ENCODE results near the gene AMH.
A peak's percentile ranks its signal among the peaks of the same experiment; 100 is the strongest.

DNA sequence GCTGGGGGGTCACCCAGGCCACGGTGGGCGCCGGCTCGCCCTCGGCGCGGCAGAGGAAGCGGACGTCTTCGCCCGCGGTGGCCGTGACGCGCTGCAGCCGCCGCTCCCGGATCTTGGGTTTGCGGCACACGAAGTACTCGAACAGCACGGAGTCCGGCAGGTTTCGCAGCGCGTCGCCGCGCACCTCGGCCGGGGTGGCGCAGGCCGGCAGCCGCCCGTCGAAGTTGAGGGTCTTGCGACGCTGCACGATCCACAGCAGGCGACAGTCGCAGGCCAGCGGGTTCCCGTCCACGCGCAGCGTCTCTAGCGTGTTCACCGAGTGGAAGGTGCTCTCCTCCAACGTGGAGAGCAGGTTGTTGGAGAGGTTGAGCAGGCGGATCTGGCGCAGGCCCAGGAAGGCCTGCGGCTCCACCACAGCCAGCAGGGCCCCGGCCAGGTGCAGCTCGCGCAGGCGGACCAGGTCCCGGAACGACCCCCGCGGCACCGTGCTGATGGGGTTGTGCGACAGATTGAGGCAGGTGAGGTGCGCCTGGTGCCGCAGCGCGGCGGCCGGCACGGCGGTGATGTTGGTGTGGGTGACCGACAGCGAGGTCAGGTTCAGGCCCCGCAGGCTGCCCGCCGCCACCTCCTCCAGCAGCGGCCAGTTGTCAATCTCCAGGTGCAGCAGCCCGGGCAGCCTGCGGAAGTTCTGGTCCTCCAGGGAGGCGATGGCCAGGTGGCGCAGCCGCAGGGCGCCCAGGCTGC, 41.5 kb downstream of the AMH start:
- TF ChIP-seq, protein P1, sequence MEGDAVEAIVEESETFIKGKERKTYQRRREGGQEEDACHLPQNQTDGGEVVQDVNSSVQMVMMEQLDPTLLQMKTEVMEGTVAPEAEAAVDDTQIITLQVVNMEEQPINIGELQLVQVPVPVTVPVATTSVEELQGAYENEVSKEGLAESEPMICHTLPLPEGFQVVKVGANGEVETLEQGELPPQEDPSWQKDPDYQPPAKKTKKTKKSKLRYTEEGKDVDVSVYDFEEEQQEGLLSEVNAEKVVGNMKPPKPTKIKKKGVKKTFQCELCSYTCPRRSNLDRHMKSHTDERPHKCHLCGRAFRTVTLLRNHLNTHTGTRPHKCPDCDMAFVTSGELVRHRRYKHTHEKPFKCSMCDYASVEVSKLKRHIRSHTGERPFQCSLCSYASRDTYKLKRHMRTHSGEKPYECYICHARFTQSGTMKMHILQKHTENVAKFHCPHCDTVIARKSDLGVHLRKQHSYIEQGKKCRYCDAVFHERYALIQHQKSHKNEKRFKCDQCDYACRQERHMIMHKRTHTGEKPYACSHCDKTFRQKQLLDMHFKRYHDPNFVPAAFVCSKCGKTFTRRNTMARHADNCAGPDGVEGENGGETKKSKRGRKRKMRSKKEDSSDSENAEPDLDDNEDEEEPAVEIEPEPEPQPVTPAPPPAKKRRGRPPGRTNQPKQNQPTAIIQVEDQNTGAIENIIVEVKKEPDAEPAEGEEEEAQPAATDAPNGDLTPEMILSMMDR (optimal IDR thresholded peaks at IDR 0.05 in 1 of 3, IDR thresholded peaks at IDR 0.05 in 1 of 3, conservative IDR thresholded peaks at IDR 0.05 in 1 of 3; ENCODE audit: extremely low read depth in 1 of 3, insufficient read depth in 2 of 3, low read length in 3 of 3) = no peak
- peak; percentile 2 for TF ChIP-seq EZH2 (IDR thresholded peaks at IDR 0.05; ENCODE audit: low read length)

Data from keratinocyte (primary cell).